Ishikawa (cell line): ENCODE results near the gene NEURL4.

ENCODE experiments used
- FOXM1 ChIP-seq: IDR thresholded peaks from 2 replicates; pipeline ENCODE4 v1.6.1; 2012; ENCODE audit warnings: low read depth, borderline replicate concordance
- MAX ChIP-seq: IDR thresholded peaks from 2 replicates; pipeline ENCODE4 v1.6.1; 2012
- RAD21 ChIP-seq: IDR thresholded peaks from 2 replicates; pipeline ENCODE4 v1.6.1; 2012; ENCODE audit warnings: low read depth
- TCF12 ChIP-seq: IDR thresholded peaks from 2 replicates; pipeline ENCODE4 v1.6.1; 2012; ENCODE audit warnings: low read depth
- TF ChIP-seq, protein P1 (sequence below): IDR thresholded peaks from 2 replicates; pipeline ENCODE4 v1.6.1; 2012; ENCODE audit warnings: low read depth, mild to moderate bottlenecking

GRCh38 chr17:7336240-7337175, 7.4 kb upstream of the NEURL4 start, which contains the start of gene ACAP1:
- TF ChIP-seq, protein P1, sequence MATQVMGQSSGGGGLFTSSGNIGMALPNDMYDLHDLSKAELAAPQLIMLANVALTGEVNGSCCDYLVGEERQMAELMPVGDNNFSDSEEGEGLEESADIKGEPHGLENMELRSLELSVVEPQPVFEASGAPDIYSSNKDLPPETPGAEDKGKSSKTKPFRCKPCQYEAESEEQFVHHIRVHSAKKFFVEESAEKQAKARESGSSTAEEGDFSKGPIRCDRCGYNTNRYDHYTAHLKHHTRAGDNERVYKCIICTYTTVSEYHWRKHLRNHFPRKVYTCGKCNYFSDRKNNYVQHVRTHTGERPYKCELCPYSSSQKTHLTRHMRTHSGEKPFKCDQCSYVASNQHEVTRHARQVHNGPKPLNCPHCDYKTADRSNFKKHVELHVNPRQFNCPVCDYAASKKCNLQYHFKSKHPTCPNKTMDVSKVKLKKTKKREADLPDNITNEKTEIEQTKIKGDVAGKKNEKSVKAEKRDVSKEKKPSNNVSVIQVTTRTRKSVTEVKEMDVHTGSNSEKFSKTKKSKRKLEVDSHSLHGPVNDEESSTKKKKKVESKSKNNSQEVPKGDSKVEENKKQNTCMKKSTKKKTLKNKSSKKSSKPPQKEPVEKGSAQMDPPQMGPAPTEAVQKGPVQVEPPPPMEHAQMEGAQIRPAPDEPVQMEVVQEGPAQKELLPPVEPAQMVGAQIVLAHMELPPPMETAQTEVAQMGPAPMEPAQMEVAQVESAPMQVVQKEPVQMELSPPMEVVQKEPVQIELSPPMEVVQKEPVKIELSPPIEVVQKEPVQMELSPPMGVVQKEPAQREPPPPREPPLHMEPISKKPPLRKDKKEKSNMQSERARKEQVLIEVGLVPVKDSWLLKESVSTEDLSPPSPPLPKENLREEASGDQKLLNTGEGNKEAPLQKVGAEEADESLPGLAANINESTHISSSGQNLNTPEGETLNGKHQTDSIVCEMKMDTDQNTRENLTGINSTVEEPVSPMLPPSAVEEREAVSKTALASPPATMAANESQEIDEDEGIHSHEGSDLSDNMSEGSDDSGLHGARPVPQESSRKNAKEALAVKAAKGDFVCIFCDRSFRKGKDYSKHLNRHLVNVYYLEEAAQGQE: no peak
- TF ChIP-seq RAD21 (no peak), MAX (no peak), TCF12 (no peak), FOXM1 (no peak)
